Activated naive CD8-positive, alpha-beta T cell treated with anti-CD3 and anti-CD28 coated beads for 36 hours (primary cell): ENCODE results near the gene LRRC39. TPM values are rescaled to one million over a fixed set of nuclear protein-coding genes. Genes with fewer than 3 reads are reported as not detected.
"Not testable (repeated sequence)": the region's sequence is repeated elsewhere in the genome, so short reads cannot be mapped to it uniquely, and the experiment has no call there.

ENCODE experiments used
- DNase-seq: peaks from one replicate; pipeline ENCODE4 v3.0.0; 2021
- H3K27ac Mint-ChIP-seq: one replicate; pipeline ENCODE4 v1.8.0; 2022; ENCODE audit warnings: mild to moderate bottlenecking, moderate library complexity, mixed read lengths
- H3K27me3 Mint-ChIP-seq: one replicate; pipeline ENCODE4 v1.8.0; 2022; ENCODE audit warnings: mild to moderate bottlenecking, mixed read lengths
- H3K36me3 Mint-ChIP-seq: one replicate; pipeline ENCODE4 v1.8.0; 2021; ENCODE audit warnings: mild to moderate bottlenecking, mixed read lengths
- H3K4me1 Mint-ChIP-seq: one replicate; pipeline ENCODE4 v1.8.0; 2021; ENCODE audit warnings: mixed read lengths
- H3K4me3 Mint-ChIP-seq: one replicate; pipeline ENCODE4 v1.8.0; 2022; ENCODE audit warnings: mild to moderate bottlenecking, moderate library complexity, mixed read lengths
- H3K9me3 Mint-ChIP-seq: one replicate; pipeline ENCODE4 v1.8.0; 2022; ENCODE audit warnings: mixed read lengths
- total RNA-seq, 2 experiments: library from RNA; stranded (reverse); gene quantifications; one replicate each; pipeline ENCODE4 v1.2.3, GENCODE V29; 2021

The LRRC39 gene
- under 1 TPM; 0.40 to 0.72 TPM for total RNA-seq

DNA sequence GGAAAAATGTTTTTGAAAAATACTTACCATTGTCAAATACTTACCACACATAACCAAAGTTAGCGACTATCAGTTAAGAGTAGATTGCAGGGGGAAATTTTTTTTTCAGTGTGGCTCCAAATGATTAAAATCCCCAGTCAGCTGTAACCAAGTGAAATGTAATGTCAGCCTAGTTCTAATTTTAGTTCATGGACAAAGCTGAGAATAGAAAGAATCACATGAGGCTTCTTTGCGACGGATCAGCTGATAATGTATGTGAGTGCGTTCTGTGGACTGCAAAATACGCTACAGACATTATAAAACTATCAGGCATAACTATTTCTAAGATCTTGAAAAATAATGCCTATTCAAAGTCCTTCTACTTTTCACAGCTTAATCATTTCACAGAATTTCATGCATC lies at the start of gene LRRC39:
Gene LRRC39 (minus strand): TSS at position 166 of the 400 bp plus-strand sequence. CDS start 9,740 bp downstream, outside the sequence.
- H3K4me3 Mint-ChIP-seq, result no peak within 1 kb of the TSS
- no peak for DNase-seq
- no peaks in the 10 kb centered on the region for H3K4me1 Mint-ChIP-seq
- no peaks in the 10 kb centered on the region for H3K36me3 Mint-ChIP-seq
- H3K9me3 Mint-ChIP-seq, result peaks cover 3% of the 10 kb centered on the region
- no peaks in the 10 kb centered on the region for H3K27me3 Mint-ChIP-seq
- H3K27ac Mint-ChIP-seq, result no peak within 1 kb of the TSS

DNA sequence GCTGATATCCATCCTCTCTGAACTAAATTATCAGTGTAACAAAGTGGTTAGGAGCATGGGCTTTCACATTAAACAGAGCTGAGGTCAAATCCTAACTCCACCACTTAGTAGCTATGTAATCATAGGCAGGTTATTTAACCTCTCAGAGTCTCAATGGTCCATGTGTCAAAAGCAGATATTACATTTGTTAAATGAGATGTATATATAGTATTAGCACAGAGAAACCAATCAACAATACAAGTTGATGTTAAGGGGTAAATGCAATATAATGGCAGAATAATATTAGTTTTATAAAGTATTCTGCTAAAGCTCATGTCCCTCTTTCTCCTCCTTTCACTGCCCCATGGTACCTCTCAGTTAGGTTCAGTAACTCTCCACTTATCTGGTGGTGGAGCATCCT lies 44.4 kb upstream of the LRRC39 start:
- Mint-ChIP-seq H3K36me3 (peaks cover 19% of the 10 kb centered on the region), H3K27ac (no peak overlapping the region), H3K4me3 (no peak overlapping the region), H3K9me3 (peaks cover 1% of the 10 kb centered on the region), H3K4me1 (peaks cover 3% of the 10 kb centered on the region), H3K27me3 (no peaks in the 10 kb centered on the region)
- no peak for DNase-seq

DNA sequence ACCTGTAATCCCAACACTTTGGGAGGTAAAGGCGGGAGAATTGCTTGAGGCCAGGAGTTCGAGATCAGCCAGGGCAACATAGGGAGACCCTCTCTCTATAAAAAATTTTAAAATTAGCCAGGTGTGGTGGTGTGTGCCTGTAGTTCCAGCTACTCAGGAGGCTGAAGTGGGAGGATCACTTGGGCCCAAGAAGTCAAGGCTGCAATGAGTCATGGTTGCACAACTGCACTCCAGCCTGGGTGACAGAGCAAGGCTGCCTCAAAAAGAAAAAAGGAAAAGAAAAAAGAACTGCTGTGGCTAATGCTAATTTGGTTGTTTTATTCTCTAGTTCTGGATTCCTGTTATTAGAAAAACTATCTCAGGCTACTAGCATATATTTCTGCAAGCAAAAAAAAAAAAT lies 41.8 kb upstream of the LRRC39 start:
- H3K27me3 Mint-ChIP-seq, result no peaks in the 10 kb centered on the region
- H3K36me3 Mint-ChIP-seq, result peaks cover 21% of the 10 kb centered on the region
- H3K27ac Mint-ChIP-seq, result no peak overlapping the region
- no peak overlapping the region for H3K4me3 Mint-ChIP-seq
- no peak for DNase-seq
- peaks cover 1% of the 10 kb centered on the region for H3K9me3 Mint-ChIP-seq
- H3K4me1 Mint-ChIP-seq, result peaks cover 3% of the 10 kb centered on the region

DNA sequence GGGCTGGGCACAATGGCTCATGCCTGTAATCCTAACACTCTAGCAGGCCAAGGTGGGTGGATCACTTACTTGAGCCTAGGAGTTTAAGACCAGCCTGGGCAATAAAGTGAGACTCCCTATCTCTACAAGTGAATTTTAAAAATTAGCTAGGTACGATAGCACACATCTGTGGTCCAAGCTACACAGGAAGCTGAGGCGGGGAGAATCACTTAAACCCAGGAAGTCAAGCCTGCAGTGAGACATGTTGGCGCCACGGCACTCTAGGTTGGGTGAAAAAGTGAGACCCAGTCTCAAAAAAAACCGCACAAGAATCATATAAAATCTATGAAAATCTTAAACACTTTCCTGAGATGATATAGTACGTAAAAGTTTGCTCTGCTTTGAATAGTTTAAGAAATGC lies 41.4 kb upstream of the LRRC39 start:
- no peak overlapping the region for H3K4me3 Mint-ChIP-seq
- H3K36me3 Mint-ChIP-seq, result peaks cover 21% of the 10 kb centered on the region
- DNase-seq, result no peak
- peaks cover 1% of the 10 kb centered on the region for H3K9me3 Mint-ChIP-seq
- no peak overlapping the region for H3K27ac Mint-ChIP-seq
- no peaks in the 10 kb centered on the region for H3K27me3 Mint-ChIP-seq
- H3K4me1 Mint-ChIP-seq, result peaks cover 3% of the 10 kb centered on the region

DNA sequence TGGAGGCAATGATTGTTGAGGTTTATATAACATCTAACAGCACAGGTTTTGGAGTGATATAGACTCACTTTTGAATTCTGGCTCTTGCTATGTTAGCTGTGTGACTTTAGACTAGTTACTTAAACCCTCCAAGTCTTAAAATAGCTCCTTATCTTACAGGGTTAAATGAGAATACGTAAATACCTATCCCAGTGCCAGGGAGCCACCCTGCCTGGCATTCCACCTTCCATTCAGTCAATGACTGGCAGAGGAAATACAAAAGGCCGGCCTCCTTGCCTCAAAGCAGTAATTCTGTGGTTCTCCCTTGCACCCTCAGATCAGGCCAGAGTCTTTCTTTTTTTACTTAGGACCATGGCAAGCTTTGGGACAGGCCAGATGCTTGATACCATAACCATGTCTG lies 39.8 kb upstream of the LRRC39 start:
- H3K4me3 Mint-ChIP-seq, result no peak overlapping the region
- H3K27ac Mint-ChIP-seq, result no peak overlapping the region
- H3K27me3 Mint-ChIP-seq, result no peaks in the 10 kb centered on the region
- DNase-seq, result no peak
- H3K4me1 Mint-ChIP-seq, result peaks cover 3% of the 10 kb centered on the region
- H3K9me3 Mint-ChIP-seq, result peaks cover 1% of the 10 kb centered on the region
- peaks cover 21% of the 10 kb centered on the region for H3K36me3 Mint-ChIP-seq

DNA sequence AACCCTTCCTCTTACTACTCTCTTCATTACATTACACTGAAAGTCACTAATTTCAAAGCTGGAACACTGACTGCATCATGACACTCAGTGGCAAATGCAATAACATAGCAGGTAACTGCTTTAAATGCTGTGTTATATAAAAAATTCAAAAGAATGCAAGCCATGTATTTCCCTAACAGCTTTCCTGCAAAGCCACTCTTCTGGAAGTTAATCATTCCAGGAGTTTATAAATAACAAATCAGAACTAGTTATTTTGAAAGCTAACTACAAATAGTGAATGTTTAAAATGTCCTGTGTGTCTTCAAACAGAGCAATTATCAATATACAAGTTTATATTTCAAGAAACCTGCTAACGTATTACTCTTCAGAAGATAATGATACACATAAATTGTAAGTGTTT lies 37.0 kb upstream of the LRRC39 start:
- Mint-ChIP-seq H3K36me3 (peaks cover 13% of the 10 kb centered on the region), H3K4me3 (no peak overlapping the region), H3K27me3 (no peaks in the 10 kb centered on the region), H3K9me3 (peaks cover 1% of the 10 kb centered on the region), H3K27ac (no peak overlapping the region), H3K4me1 (peaks cover 3% of the 10 kb centered on the region)
- DNase-seq, result no peak

DNA sequence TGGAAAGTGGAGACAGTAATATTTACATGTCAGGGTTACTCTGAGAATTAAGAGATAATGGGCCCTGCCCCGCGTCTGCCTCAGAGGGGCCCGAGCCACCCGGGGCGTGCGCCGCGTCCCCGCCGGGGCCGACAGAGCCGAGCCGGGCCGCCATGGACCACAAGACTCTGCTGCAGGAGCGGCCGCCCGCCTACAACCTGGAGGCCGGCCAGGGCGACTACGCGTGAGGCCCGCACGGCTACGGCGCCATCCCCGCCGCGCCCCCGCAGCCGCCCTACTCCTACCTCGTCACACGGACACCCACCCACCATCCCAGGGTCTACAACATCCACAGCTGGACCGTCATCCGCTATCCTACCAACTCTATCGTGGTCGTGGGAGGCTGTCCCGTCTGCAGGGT lies 35.1 kb upstream of the LRRC39 start:
- Mint-ChIP-seq H3K4me1 (no peaks in the 10 kb centered on the region), H3K36me3 (peaks cover 3% of the 10 kb centered on the region), H3K27me3 (no peaks in the 10 kb centered on the region), H3K9me3 (no peaks in the 10 kb centered on the region), H3K27ac (no peak overlapping the region), H3K4me3 (no peak overlapping the region)
- no peak for DNase-seq

DNA sequence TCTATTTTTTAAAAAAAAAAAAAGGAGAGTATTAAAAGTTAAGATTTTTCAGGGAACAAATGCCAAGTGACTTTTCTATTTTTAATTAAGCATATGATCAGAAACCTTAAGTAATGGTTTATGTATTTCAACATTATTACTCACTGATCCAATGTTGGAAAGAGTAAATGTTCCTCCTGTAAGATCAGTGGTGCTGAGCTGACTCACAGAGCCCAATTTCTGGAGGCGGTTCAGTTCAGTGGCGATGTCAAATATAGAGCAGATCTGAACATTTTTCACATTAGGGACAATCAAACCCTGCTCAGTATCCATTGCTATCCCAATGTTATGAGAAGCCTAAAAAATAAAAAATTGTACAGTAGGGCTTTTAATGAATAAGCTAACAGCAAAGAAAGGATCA lies 28.2 kb upstream of the LRRC39 start:
- Mint-ChIP-seq H3K4me1 (no peaks in the 10 kb centered on the region), H3K9me3 (peaks cover 6% of the 10 kb centered on the region), H3K36me3 (peaks cover 47% of the 10 kb centered on the region)

DNA sequence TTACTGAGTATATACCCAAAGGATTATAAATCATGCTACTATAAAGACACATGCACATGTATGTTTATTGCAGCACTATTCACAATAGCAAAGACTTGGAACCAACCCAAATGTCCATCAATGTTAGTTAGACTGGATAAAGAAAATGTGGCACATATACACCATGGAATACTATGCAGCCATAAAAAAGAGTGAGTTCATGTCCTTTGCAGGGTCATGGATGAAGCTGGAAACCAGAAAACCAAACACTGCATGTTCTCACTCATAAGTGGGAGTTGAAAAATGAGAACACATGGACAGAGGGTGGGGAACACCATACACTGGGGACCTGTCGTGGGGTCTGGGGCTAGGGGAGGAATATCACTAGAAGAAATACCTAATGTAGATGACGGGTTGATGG lies 27.5 kb upstream of the LRRC39 start:
- H3K4me3 Mint-ChIP-seq, H3K9me3 Mint-ChIP-seq, H3K4me1 Mint-ChIP-seq, H3K27me3 Mint-ChIP-seq, H3K27ac Mint-ChIP-seq, DNase-seq: not testable (repeated sequence)
- H3K36me3 Mint-ChIP-seq, result peaks cover 53% of the 10 kb centered on the region

More for the DNA sequence above, 28.2 kb upstream of the LRRC39 start:
- Mint-ChIP-seq H3K27me3 (no peaks in the 10 kb centered on the region), H3K27ac (no peak overlapping the region), H3K4me3 (no peak overlapping the region)
- DNase-seq, result no peak

DNA sequence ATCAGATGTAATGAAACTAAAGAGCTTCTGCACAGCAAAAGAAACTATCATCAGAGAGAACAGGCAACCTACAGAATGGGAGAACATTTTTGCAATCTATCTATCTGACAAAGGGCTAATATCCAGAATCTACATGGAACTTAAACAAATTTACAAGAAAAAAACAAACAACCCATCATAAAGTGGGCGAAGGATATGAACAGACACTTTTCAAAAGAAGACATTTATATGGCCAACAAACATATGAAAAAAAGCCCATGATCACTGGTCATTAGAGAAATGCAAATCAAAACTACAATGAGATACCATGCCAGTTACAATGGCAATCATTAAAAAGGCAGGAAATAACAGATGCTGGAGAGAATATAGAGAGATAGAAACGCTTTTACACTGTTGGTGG lies 27.0 kb upstream of the LRRC39 start:
- not testable (repeated sequence) for H3K4me3 Mint-ChIP-seq, DNase-seq, H3K4me1 Mint-ChIP-seq, H3K27me3 Mint-ChIP-seq, H3K27ac Mint-ChIP-seq, H3K9me3 Mint-ChIP-seq
- peaks cover 55% of the 10 kb centered on the region for H3K36me3 Mint-ChIP-seq

DNA sequence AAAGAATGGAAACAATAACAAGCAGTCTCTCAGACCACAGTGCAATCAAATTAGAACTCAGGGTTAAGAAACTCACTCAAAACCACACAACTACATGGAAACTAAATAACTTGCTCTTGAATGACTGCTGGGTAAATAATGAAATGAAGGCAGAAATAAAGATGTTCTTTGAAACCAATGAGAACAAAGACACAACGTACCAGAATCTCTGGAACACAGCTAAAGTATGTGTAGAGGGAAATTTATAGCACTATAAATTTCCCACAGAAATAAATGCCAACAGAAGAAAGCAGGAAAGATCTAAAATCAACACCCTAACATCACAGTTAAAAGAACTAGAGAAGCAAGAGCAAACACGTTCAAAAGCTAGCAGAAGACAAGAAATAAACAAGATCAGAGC lies 24.6 kb upstream of the LRRC39 start:
- H3K9me3 Mint-ChIP-seq, H3K4me1 Mint-ChIP-seq, H3K27ac Mint-ChIP-seq, H3K4me3 Mint-ChIP-seq, H3K27me3 Mint-ChIP-seq, DNase-seq: not testable (repeated sequence)
- H3K36me3 Mint-ChIP-seq, result peaks cover 57% of the 10 kb centered on the region

DNA sequence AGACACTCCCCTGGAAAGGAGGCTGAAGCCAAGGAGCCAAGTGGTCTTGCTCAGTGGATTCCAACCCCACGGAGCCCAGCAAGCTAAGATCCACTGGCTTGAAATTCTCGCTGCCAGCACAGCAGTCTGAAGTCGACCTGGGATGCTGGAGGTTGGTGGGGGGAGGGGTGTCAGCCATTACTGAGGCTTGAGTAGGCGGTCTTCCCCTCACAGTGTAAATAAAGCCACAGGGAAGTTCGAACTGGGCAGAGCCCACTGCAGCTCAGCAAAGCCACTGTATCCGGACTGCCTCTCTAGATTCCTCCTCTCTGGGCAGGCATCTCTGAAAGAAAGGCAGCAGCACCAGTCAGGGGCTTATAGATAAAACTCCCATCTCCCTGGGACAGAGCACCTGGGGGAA lies 22.0 kb upstream of the LRRC39 start:
- not testable (repeated sequence) for H3K4me3 Mint-ChIP-seq
- peaks cover 57% of the 10 kb centered on the region for H3K36me3 Mint-ChIP-seq

DNA sequence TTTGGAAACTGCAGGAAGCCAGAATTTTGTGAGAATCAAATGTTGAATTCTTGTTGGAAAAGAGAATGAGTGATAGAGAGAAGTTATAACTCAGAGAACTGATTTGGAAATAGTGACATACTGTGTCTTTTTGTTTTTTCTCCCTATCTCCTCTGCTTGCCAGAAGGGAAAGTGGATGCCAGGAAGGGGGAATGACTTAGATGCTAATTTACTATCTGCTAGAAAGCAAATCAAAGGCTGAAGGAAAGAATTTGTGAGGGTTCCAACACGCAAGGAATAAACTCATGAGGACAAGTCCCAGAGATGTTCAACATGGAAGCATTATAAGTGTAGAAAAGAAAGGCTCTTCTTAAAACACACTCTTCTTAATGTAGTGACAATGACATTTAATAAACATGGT lies 20.5 kb upstream of the LRRC39 start:
- Mint-ChIP-seq H3K9me3 (no peaks in the 10 kb centered on the region), H3K27ac (no peak overlapping the region), H3K4me1 (no peaks in the 10 kb centered on the region), H3K27me3 (no peaks in the 10 kb centered on the region), H3K36me3 (peaks cover 43% of the 10 kb centered on the region), H3K4me3 (no peak overlapping the region)
- DNase-seq, result no peak

More for the DNA sequence above, 22.0 kb upstream of the LRRC39 start:
- not testable (repeated sequence) for H3K27me3 Mint-ChIP-seq, H3K27ac Mint-ChIP-seq, H3K4me1 Mint-ChIP-seq, H3K9me3 Mint-ChIP-seq, DNase-seq

DNA sequence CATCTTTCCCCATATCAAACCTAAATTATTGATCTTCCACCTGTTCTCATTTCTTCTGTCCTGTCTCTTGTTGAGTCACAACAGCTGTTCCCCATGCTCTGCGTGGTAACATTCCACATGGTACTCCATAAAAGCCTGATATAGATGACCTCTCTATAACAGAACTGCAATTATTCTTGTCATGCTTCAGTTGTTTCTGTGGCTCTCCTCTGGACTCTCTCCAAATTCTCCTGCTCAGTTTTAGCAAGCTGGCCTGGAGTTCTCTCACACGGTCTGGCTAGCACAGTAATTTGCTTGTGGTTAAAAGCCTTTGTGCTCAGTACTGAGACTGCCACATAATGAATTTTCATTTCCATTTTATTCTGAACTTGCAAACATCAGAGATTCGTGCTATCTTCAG lies 10.6 kb upstream of the LRRC39 start:
- H3K9me3 Mint-ChIP-seq, result no peaks in the 10 kb centered on the region
- H3K36me3 Mint-ChIP-seq, result peaks cover 7% of the 10 kb centered on the region
- no peaks in the 10 kb centered on the region for H3K27me3 Mint-ChIP-seq
- no peaks in the 10 kb centered on the region for H3K4me1 Mint-ChIP-seq
- no peak for DNase-seq
- H3K4me3 Mint-ChIP-seq, result no peak overlapping the region
- no peak overlapping the region for H3K27ac Mint-ChIP-seq

DNA sequence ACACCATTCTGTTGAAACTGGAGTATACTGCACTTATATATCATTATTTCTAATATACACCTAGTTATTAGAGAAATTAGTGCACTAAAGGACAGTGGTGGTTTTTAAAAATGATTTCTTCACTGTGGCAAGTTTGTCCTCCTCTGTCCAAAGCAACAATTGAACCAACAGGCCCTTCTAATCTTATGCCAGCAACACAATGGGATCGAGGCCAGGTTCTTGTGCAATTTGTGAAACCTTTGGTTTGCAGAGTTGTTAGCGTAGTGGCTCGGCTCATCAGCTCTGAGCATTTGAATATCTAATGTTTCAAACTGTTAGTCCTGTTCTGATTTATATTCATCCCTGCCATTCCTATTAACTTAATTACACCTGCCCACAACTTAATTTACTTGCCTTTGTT lies 9.9 kb upstream of the LRRC39 start:
- Mint-ChIP-seq H3K27ac (no peak overlapping the region), H3K27me3 (no peaks in the 10 kb centered on the region), H3K4me3 (no peak overlapping the region), H3K4me1 (no peaks in the 10 kb centered on the region), H3K36me3 (peaks cover 7% of the 10 kb centered on the region), H3K9me3 (no peaks in the 10 kb centered on the region)
- no peak for DNase-seq

DNA sequence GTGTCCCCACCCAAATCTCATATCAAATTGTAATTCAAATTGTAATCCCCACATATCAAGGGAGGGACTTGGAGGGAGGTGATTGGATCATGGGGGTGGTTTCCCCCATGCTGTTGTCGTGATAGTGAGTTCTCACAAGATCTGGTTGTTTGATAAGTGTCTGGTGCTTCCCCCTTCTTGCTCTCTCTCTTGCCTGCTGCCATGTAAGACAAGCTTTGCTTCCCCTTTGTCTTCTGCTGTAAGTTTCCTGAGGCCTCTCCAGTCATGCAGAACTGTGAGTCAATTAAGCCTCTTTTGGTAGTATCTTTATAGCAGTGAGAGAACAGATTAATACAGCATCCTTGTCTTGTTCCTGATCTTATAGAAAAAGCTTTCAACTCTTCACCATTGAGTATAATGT lies 6.5 kb upstream of the LRRC39 start:
- Mint-ChIP-seq H3K9me3 (peaks cover 3% of the 10 kb centered on the region), H3K27ac (no peak overlapping the region), H3K36me3 (peaks cover 4% of the 10 kb centered on the region), H3K27me3 (no peaks in the 10 kb centered on the region), H3K4me3 (no peak overlapping the region), H3K4me1 (no peaks in the 10 kb centered on the region)
- DNase-seq, result no peak

DNA sequence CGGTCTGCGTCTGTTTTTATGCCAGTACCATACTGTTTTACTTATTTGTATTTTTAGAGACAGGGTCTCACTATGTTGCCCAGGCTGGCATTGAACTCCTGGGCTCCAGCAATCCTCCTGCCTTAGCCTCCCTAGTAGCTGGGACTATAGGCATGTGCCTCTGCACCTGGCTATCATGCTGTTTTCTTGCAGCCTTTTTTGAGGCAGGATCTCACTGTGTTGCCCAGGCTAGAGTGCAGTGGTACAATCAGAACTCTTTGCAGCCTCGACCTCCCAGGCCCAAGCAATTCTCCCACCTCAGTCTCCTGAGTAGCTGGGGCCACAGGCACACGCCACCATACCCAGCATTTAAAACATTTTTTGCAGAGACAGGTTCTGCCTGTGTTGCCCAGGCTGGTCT lies 5.3 kb upstream of the LRRC39 start:
- Mint-ChIP-seq H3K27me3 (no peaks in the 10 kb centered on the region), H3K4me1 (no peaks in the 10 kb centered on the region), H3K4me3 (no peak overlapping the region), H3K27ac (no peak overlapping the region), H3K36me3 (peaks cover 4% of the 10 kb centered on the region), H3K9me3 (peaks cover 3% of the 10 kb centered on the region)
- no peak for DNase-seq
